Lung (tissue), 12 donors: ENCODE measurements around the gene C8A. TPM values are rescaled to one million over a fixed set of nuclear protein-coding genes. Genes with fewer than 3 reads are reported as not detected.

Experiments used
- ATAC-seq: fragments of 200-7000 bp; cut with Tn5 transposase; one replicate; pipeline ENCODE4 v1.9.1; 2020; ENCODE audit warnings: moderate number of reproducible peaks; ENCODE audit not compliant: insufficient read depth, low FRiP score
- DNase-seq, 3 donors: peaks; one replicate each; pipeline ENCODE4 v3.0.0-alpha.2; 2013 to 2017
- H3K27ac ChIP-seq, 2 donors: one replicate each; pipeline ENCODE4 v1.5.1; 2013; ENCODE audit warnings: mild to moderate bottlenecking in 2 of 2, moderate library complexity in 2 of 2, control low read depth in 1 of 2, inconsistent platforms in 1 of 2, low read depth in 1 of 2, low read length in 1 of 2
- H3K27me3 ChIP-seq, 3 donors: one replicate each; pipeline ENCODE4 v1.5.1; 2013; ENCODE audit warnings: low read length in 2 of 3; ENCODE audit not compliant: control insufficient read depth in 3 of 3, insufficient read depth in 3 of 3
- H3K36me3 ChIP-seq, 4 donors: one replicate each; pipeline ENCODE4 v1.5.1; 2013; ENCODE audit warnings: low read length in 4 of 4, mild to moderate bottlenecking in 1 of 4, moderate library complexity in 1 of 4; ENCODE audit not compliant: control insufficient read depth in 4 of 4, insufficient read depth in 4 of 4
- H3K4me1 ChIP-seq, 5 donors: one replicate each; pipeline ENCODE4 v1.5.1; 2013; ENCODE audit warnings: low read length in 5 of 5, mild to moderate bottlenecking in 2 of 5, moderate library complexity in 1 of 5; ENCODE audit not compliant: control insufficient read depth in 5 of 5, insufficient read depth in 5 of 5
- H3K4me3 ChIP-seq: one replicate; pipeline ENCODE4 v1.5.1; 2013; ENCODE audit warnings: mild to moderate bottlenecking, control low read depth, moderate library complexity
- H3K9ac ChIP-seq, 2 donors: one replicate each; pipeline ENCODE4 v1.5.1; 2013; ENCODE audit warnings: low read length in 2 of 2, control low read depth in 1 of 2; ENCODE audit not compliant: insufficient read depth in 1 of 2
- H3K9me3 ChIP-seq, 4 donors: one replicate each; pipeline ENCODE4 v1.5.1; 2013; ENCODE audit warnings: low read length in 3 of 4, mild to moderate bottlenecking in 1 of 4, moderate library complexity in 1 of 4; ENCODE audit not compliant: control insufficient read depth in 4 of 4, insufficient read depth in 3 of 4
- WGBS, 2 donors: extraction: QIAGEN DNeasy Blood & Tissue Kit; methylation state at CpG; one replicate each; pipeline ENCODE4 v1.1.7; 2013; 5-methylcytosine and 5-hydroxymethylcytosine counted together
- polyA plus RNA-seq, 2 donors: library from polyadenylated mRNA; stranded (reverse); fragments of 200-250 nt; gene quantifications; one replicate each; pipeline ENCODE4 v1.2.1, GENCODE V29; 2013
- total RNA-seq, 2 donors: library from RNA; depleted of rRNA in 1 of 2; stranded (reverse); fragments of >200 nt in 1 of 2; gene quantifications; one replicate each; pipeline ENCODE4 v1.2.1, GENCODE V29; 2014 to 2021
- TF ChIP-seq, protein P1 (sequence below): IDR thresholded peaks from 2 replicates; pipeline ENCODE4 v1.5.1; 2012; ENCODE audit warnings: mild to moderate bottlenecking; ENCODE audit errors: control extremely low read depth, extremely low read depth
- donor health status: control.
- donor health status: control.
- donor health status: Bipolar disorder and iron deficiency.
- donor health status: healthy.
- donor health status: DM: yes; HTN: yes; CAD: no.

Gene C8A
- total and polyA plus RNA-seq, 4 donors, result 0.12 to 1.4 TPM; not detected in 2

DNA sequence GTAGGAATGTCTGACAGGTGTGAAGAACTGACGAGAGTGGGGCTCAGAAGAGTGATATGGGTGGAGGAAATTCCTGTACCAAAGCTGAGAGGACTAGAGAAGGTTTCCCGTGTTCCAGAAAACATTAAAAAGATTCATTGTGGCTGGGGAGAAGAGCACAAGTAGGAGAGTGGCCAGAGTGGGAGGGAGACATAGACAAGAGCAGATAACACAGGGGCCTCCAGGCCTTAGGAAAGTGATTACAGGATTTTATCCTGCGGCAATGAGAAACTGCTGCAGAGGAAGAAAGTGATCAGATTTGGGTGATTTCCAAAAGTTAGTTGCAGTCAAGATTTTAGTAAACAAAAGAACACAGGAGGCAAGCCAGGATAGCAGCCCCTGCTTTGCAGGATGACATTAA lies 103.3 kb downstream of the C8A start:
- DNase-seq (no peak), ATAC-seq (no peak)
- Histone ChIP-seq H3K27ac (no peak overlapping the region), H3K9ac (no peak overlapping the region), H3K27me3 (no peaks in the 10 kb centered on the region), H3K36me3 (no peaks in the 10 kb centered on the region), H3K9me3 (peaks cover 0 to 4% (median 2%) of the 10 kb centered on the region in 4 donors), H3K4me1 (peaks cover 0 to 6% (median 0%) of the 10 kb centered on the region in 5 donors), H3K4me3 (no peak overlapping the region)
- TF ChIP-seq, protein P1, sequence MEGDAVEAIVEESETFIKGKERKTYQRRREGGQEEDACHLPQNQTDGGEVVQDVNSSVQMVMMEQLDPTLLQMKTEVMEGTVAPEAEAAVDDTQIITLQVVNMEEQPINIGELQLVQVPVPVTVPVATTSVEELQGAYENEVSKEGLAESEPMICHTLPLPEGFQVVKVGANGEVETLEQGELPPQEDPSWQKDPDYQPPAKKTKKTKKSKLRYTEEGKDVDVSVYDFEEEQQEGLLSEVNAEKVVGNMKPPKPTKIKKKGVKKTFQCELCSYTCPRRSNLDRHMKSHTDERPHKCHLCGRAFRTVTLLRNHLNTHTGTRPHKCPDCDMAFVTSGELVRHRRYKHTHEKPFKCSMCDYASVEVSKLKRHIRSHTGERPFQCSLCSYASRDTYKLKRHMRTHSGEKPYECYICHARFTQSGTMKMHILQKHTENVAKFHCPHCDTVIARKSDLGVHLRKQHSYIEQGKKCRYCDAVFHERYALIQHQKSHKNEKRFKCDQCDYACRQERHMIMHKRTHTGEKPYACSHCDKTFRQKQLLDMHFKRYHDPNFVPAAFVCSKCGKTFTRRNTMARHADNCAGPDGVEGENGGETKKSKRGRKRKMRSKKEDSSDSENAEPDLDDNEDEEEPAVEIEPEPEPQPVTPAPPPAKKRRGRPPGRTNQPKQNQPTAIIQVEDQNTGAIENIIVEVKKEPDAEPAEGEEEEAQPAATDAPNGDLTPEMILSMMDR, result no peak
- 48 to 65% methylated on average over 3 of the region's 3 CpGs for WGBS, 2 donors

- no peak overlapping the region for H3K27ac ChIP-seq
- ATAC-seq (no peak), DNase-seq (no peak)
- no peaks in the 10 kb centered on the region for H3K27me3 ChIP-seq
- H3K36me3 ChIP-seq, result no peaks in the 10 kb centered on the region
- H3K9me3 ChIP-seq, result peaks cover 0 to 4% (median 2%) of the 10 kb centered on the region in 4 donors
- TF ChIP-seq, protein P1, result no peak
- no peak overlapping the region for H3K9ac ChIP-seq
- 73 to 77% methylated on average over 2 of the region's 2 CpGs for WGBS, 2 donors
- no peak overlapping the region for H3K4me3 ChIP-seq
- H3K4me1 ChIP-seq, result peaks cover 0 to 6% (median 0%) of the 10 kb centered on the region in 5 donors
Observed at GRCh38 chr1:56958526-56958925, 103.9 kb downstream of the C8A start.

DNA sequence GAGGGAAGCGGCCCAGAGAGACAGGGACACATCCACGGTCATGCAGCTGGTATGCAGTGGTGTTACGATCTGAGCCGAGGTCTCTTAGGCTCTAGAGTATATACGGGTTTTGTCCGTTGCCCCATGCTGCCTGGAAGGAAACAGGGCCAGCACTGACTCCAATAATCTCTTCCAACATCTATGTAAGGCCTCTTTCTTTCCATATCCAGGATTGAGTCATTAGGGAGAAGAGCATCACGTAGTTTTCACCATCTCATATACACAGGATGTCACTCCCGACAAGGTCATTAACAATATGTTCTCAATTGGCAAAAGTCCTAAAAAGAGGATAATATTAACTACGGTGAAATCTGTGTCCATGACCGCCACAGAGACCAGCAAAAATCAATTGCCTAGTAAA lies 106.8 kb downstream of the C8A start:
- WGBS, 2 donors, result 76% methylated on average over 10 of the region's 10 CpGs
- TF ChIP-seq, protein P1, result no peak
- no peaks in the 10 kb centered on the region for H3K36me3 ChIP-seq
- DNase-seq (peak in 1 of 3 donors; percentile 17), ATAC-seq (no peak)
- no peak overlapping the region for H3K27ac ChIP-seq
- no peaks in the 10 kb centered on the region for H3K27me3 ChIP-seq
- peaks cover 0 to 4% (median 2%) of the 10 kb centered on the region in 4 donors for H3K9me3 ChIP-seq
- H3K9ac ChIP-seq, result no peak overlapping the region
- no peak overlapping the region for H3K4me3 ChIP-seq
- peaks cover 0 to 6% (median 0%) of the 10 kb centered on the region in 5 donors for H3K4me1 ChIP-seq

GRCh38 chr1:56963667-56964066 lies 109.1 kb downstream of the C8A start:
- Histone ChIP-seq H3K27me3 (no peaks in the 10 kb centered on the region), H3K9ac (no peak overlapping the region), H3K4me1 (no peaks in the 10 kb centered on the region), H3K27ac (no peak overlapping the region), H3K9me3 (peaks cover 0 to 4% (median 0%) of the 10 kb centered on the region in 4 donors), H3K36me3 (no peaks in the 10 kb centered on the region), H3K4me3 (no peak overlapping the region)
- TF ChIP-seq, protein P1, result no peak
- no peak for DNase-seq
- 76 to 79% methylated on average over 4 of the region's 4 CpGs for WGBS, 2 donors
- ATAC-seq, result no peak
